8988T (cell line): ENCODE measurements around the gene PLXNA1.

Source experiments
- DNase-seq: peaks from one replicate; pipeline ENCODE4 v3.0.0; 2011

Gene PLXNA1

DNA sequence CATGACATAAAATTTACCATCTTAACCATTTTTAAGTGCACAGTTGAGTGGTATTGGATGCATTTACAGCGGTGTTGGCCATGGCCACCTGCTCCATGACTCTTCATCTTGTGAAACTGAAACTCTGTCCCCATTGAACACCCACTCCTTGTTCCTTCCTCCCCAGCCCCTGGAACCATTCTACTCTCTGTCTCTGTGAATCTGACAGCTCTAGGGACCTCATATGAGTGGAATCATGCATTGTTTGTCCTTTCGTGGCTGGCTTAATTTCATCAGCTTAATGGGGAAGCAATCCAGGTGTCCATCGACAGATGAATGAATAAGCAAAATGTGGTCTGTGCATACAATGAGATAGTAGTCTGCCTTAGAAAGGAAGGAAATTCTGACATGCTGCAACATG is 42.5 kb downstream of the PLXNA1 start:
- DNase-seq: no peak

DNA sequence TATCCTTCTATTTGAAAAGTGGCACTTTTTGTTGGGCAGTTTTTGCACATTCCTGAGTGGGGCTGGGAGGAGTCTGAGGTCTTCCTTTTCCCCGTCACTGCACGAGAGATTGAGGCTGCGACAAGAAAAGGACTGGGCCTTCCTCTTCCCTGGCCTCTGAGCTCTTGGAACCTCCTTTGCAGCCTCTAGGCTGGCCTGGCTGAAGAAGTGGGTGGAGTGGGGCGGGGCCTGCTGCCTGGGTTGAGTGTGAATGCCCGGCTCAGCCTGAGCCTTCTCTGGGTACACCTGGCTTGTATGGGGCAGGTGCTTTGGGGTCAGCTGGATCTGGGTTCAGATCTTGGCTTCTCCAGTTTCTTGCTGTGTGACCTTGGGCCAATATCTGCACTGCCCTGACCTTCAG is 43.1 kb downstream of the PLXNA1 start:
- DNase-seq: no peak

DNA sequence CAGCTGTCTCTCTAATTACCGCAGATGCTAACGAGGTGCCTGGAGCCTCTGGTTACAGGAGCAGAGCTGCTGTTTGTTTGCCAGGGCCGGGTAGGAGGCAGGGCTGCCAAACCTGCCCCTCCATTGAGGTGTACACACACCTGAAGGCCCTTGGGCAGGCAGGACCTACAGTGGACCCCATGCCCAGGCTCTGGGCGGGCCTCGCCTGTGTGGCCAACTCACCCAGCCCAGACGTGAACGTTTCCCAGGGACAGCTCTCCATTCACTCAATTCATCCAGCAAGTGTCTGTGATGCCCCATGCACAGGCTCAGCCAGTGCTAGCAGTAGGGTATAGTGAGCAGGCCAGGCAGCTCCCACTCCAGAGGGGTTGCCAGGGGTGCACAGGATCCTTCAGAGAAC is 43.7 kb downstream of the PLXNA1 start:
- DNase-seq: no peak

DNA sequence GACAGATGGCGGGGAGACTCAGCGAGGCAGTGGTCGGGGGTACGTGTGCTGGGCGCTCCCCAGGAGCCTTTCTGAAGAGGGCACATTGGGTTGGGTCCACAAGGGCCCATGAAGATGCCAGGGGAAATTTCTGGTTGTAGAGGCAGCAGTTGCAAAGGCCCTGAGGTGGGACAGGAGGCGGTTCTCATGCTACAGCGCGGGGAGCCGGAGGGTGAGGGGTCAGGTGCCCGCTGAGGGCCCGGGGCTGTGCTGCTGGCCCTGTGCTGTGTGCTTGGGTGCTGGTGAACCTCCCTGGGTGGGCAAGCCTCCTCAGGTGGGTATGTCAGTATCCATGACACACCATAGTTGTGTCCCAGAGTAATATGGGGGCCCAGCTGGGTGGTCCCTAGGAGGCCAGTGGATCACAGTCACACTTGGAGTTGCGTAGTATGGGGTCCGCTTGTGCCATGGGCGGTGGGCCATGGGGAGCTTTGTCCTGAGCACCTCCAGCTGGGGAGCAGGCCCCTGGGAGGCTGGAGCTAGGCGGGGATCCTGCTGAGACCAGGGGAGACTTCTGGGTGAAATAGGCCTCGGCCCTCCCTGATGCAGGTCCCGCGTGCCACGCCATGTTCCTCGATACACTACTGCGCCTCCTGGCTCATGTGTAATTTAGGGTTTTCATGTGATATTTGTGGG is 44.3 kb downstream of the PLXNA1 start:
- no peak for DNase-seq

DNA sequence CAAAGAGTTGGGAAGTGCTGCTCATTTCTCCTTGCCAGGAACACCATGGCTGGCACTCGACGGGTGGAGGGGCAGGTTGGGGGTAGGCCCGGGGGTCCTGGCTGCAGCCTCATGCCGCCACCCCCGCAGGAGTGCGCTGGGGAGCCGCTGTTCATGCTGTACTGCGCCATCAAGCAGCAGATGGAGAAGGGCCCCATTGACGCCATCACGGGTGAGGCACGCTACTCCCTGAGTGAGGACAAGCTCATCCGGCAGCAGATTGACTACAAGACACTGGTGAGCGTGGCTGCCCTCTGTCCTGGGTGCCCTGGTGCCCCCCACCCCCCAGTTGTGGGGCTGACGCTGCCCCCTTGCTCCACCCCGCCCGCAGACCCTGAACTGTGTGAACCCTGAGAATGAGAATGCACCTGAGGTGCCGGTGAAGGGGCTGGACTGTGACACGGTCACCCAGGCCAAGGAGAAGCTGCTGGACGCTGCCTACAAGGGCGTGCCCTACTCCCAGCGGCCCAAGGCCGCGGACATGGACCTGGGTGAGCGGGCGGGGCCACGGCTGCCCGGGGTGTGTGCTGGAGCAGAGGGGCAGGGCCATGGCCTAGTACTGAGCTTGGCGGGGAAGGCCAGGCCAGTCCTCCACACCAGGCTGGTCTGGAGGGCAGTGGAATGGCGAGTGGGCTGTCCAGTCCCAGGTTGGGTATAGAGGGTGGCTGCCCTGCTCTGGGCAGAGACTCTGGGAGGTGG is 45.1 kb downstream of the PLXNA1 start:
- DNase-seq: no peak

DNA sequence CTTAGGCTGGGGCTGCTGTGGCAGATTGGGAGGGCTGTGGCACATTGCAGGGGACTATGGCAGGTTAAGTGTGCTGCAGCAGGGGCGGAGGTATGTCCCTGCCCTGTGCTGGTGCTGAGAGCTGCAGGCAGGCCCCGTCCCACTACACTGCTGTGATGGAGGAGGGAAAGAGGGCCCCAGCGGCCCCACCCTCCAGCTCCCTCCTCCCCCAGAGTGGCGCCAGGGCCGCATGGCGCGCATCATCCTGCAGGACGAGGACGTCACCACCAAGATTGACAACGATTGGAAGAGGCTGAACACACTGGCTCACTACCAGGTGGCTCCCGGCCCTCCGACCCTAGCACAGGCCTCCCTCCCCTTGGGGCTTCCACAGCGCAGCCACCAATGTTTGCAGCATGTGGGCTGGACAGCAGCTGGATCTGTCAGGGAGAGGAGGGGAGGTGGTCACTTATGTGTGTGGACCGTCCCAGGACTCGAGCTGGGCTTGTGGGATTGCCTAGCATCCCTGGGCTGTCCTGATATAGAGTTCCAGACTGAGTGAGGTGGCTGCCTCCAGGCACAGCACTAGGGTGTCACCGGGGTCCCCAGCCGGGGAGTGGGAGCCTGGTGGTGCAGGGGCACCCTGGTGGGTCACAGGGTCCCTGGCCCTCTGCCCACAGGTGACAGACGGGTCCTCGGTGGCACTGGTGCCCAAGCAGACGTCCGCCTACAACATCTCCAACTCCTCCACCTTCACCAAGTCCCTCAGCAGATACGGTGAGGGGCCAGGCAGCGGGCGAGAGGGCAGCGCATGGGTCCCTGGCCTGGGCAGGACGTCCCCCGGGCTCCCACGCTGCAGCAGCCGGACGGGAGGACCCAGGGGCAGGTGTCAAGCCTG is 46.1 kb downstream of the PLXNA1 start:
- no peak for DNase-seq

DNA sequence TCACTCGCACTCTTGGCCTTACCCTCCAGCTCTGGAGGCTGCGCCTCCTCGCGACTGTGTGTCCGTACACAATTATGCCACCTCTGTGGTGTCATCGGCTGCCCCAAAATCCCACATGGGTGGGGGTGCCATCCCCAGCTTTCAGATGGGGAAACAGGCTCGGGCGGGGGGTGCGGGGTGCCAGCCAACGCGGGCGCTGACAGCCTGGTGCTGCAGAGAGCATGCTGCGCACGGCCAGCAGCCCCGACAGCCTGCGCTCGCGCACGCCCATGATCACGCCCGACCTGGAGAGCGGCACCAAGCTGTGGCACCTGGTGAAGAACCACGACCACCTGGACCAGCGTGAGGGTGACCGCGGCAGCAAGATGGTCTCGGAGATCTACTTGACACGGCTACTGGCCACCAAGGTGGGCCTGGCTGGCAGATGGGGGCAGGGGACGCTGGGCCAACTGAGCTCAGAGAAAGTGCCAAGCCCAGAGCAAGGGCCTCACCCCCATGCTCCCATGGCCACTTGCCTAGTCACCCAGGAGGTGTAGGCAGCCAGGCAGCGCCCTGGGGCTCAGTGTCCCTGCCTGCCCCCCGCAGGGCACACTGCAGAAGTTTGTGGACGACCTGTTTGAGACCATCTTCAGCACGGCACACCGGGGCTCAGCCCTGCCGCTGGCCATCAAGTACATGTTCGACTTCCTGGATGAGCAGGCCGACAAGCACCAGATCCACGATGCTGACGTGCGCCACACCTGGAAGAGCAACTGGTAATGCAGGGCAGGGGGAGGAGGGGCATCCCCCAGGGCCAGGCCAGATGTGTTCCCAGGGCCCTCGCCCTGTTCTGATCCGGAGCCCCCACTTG is 47.0 kb downstream of the PLXNA1 start:
- no peak for DNase-seq

DNA sequence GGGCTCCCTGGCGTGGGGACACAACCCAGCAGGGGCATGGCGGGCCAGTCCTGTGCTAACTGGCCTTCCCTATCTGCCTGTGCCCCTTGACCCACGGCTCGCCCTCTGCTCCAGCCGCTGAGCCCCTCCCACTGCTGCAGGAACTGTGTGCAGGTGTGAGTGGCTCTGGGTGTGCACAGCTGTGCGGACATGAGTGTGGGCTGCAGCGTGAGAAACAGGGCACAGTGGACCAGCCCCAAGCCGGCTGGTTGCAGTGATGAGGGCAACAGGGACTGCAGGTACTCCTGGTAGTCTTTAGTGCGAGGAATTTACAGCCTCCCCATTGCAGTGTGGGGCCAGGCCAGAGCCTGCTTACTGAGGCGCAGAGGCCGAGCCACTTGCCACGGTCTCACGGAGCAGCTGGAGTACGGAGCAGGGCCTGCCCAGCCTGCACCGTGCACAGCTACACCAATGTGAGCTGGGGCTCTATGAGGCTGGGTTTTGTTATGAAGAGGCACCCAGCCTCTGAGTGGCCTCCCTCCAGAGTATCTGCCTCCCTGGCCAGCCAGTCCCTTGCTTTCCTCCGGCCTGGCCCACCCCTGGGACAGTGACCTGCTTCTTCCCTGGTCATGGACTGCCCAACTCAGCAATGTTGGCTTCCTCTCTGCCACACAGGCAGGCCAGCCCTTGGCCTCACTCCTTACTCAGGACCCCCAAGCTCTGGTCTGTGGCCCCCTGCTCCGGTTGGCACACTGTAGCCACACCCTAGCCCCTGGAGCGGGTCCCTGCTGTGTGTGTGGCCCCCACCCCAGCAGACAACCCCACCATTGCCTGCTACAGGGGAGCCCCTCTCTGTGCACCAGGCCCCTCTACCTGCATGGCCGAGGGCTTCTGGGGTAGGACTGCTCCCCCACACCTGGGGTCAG is 47.8 kb downstream of the PLXNA1 start:
- DNase-seq: no peak

DNA sequence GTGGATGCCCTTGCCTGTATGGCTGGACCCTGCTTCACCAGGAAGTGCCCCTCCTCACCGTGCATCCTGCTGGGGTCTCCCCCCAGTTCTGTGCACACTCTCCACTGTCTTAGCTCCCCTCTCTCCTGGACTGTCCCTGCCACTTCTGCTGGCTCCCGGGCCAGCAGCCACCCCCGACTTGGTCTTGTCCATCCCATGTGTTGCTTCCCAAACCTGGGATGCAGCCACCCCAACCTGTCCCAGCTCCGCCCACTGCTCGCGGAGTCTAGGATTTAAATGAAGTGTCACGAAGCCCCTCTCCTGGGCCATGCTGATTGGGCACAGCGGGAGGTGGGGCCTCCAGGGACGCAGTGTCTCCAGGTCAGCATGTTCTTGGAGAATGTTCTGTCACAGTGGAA is 48.5 kb downstream of the PLXNA1 start:
- DNase-seq: no peak

DNA sequence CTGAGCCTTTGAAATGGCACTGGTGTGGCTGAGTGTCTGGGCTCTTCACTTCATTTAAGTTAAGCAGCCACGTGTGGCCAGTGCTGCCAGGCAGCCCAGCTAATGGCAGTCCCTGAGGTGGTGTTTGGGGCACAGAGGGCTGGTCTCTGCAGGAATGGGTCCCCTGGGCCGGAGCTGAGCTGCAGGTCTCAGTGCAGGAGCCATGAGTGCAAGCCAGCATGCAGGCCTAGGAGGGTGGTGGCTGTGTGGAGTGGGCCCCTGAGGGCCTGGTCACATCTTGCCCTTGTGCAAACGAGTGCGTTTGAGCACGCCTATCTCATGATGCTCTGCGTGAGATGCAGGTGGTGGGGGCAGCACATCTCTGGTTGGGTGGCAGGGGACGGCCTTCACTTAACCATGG is 48.9 kb downstream of the PLXNA1 start:
- no peak for DNase-seq

DNA sequence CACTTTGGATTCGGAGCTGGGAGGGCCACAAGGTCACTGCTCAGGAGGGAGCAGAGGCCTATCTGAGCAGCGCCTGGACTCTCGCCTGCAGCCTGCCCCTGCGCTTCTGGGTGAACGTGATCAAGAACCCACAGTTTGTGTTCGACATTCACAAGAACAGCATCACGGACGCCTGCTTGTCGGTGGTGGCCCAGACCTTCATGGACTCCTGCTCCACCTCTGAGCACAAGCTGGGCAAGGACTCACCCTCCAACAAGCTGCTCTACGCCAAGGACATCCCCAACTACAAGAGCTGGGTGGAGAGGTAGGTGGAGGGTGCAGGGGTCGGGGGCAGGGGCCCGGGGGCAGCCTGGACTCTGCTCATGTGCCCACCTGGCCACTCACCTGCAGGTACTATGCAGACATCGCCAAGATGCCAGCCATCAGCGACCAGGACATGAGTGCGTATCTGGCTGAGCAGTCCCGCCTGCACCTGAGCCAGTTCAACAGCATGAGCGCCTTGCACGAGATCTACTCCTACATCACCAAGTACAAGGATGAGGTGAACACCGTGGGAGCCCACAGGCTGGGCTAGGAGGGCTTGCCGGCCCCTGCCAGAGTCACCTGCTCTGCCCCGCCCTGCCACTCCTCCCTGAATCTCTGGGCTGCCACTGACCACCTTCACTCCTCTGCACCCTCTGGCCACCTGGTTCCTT is 49.5 kb downstream of the PLXNA1 start:
- no peak for DNase-seq
